HG02763 (cell line): ENCODE measurements around the gene GAS6.

Experiments
- ATAC-seq: cut with Tn5 transposase; IDR thresholded peaks from one replicate; pipeline ENCODE4 v1.9.1; 2021; ENCODE audit warnings: mild to moderate bottlenecking, moderate library complexity; ENCODE audit not compliant: unreplicated experiment

Gene GAS6

GRCh38 chr13:113854238-113855011 lies 9.5 kb downstream of the GAS6 start:
- no peak for ATAC-seq

GRCh38 chr13:113853518-113854237 lies 10.2 kb downstream of the GAS6 start:
- no peak for ATAC-seq

GRCh38 chr13:113852536-113853517 lies 11.0 kb downstream of the GAS6 start:
- ATAC-seq: no peak

- no peak for ATAC-seq
Measured at GRCh38 chr13:113851826-113852535, 11.9 kb downstream of the GAS6 start.

- ATAC-seq: no peak
Measured at GRCh38 chr13:113851480-113851803, 12.4 kb downstream of the GAS6 start.

- ATAC-seq: no peak
Measured at GRCh38 chr13:113850722-113851479, 13.0 kb downstream of the GAS6 start.

GRCh38 chr13:113849981-113850721 lies 13.7 kb downstream of the GAS6 start:
- ATAC-seq: no peak

- ATAC-seq: no peak
Measured at GRCh38 chr13:113849546-113849945, 14.3 kb downstream of the GAS6 start.

- ATAC-seq: no peak
Measured at GRCh38 chr13:113848431-113849260, 15.2 kb downstream of the GAS6 start.

- no peak for ATAC-seq
Measured at GRCh38 chr13:113848020-113848419, 15.9 kb downstream of the GAS6 start.

- ATAC-seq: no peak
Measured at GRCh38 chr13:113846636-113847318, 17.1 kb downstream of the GAS6 start.

- ATAC-seq: no peak
Measured at GRCh38 chr13:113845723-113846635, 17.9 kb downstream of the GAS6 start.

GRCh38 chr13:113845055-113845454 lies 18.8 kb downstream of the GAS6 start:
- ATAC-seq: no peak

- no peak for ATAC-seq
Measured at GRCh38 chr13:113843864-113844556, 19.9 kb downstream of the GAS6 start.

- ATAC-seq: no peak
Measured at GRCh38 chr13:113843063-113843654, 20.7 kb downstream of the GAS6 start.
